HG03135 (cell line): ENCODE results near the gene DHCR7.
A peak's percentile ranks its signal among the peaks of the same experiment; 100 is the strongest.

Experiments
- ATAC-seq: cut with Tn5 transposase; IDR thresholded peaks from one replicate; pipeline ENCODE4 v1.9.1; 2021; ENCODE audit warnings: mild to moderate bottlenecking, moderate library complexity; ENCODE audit not compliant: unreplicated experiment

Gene DHCR7

GRCh38 chr11:71459076-71459766 lies 11.0 kb upstream of the DHCR7 start:
- no peak for ATAC-seq

- ATAC-seq: no peak
Observed at GRCh38 chr11:71458146-71459070, 10.2 kb upstream of the DHCR7 start.

GRCh38 chr11:71456831-71457230 lies 8.6 kb upstream of the DHCR7 start:
- no peak for ATAC-seq

GRCh38 chr11:71456294-71456693 lies 8.1 kb upstream of the DHCR7 start:
- ATAC-seq: no peak

GRCh38 chr11:71454470-71455113 lies 6.4 kb upstream of the DHCR7 start:
- no peak for ATAC-seq

GRCh38 chr11:71453918-71454304 lies 5.7 kb upstream of the DHCR7 start:
- no peak for ATAC-seq

- ATAC-seq: peak; percentile 49
Observed at GRCh38 chr11:71453037-71453917, 5.1 kb upstream of the DHCR7 start, which contains the start of gene NADSYN1. NADSYN1 (plus strand) TSS chr11:71453203; CDS start chr11:71453297, 94 bp downstream.

- ATAC-seq: no peak
Observed at GRCh38 chr11:71452199-71453036, 4.2 kb upstream of the DHCR7 start.

GRCh38 chr11:71451596-71452198 lies 3.5 kb upstream of the DHCR7 start:
- no peak for ATAC-seq

GRCh38 chr11:71450939-71451338 lies 2.7 kb upstream of the DHCR7 start:
- no peak for ATAC-seq

GRCh38 chr11:71450507-71450906 lies 2.3 kb upstream of the DHCR7 start:
- ATAC-seq: no peak

- ATAC-seq: no peak
Observed at GRCh38 chr11:71449596-71449995, 1.4 kb upstream of the DHCR7 start.

GRCh38 chr11:71447791-71448256 lies 369 bp downstream of the DHCR7 start:
- no peak for ATAC-seq

GRCh38 chr11:71446942-71447688 lies 1.1 kb downstream of the DHCR7 start:
- no peak for ATAC-seq

- no peak for ATAC-seq
Observed at GRCh38 chr11:71446150-71446549, 2.0 kb downstream of the DHCR7 start.

- no peak for ATAC-seq
Observed at GRCh38 chr11:71444811-71445210, 3.4 kb downstream of the DHCR7 start.

- ATAC-seq: no peak
Observed at GRCh38 chr11:71443736-71444445, 4.3 kb downstream of the DHCR7 start.

- no peak for ATAC-seq
Observed at GRCh38 chr11:71442880-71443279, 5.3 kb downstream of the DHCR7 start.
